MCF 10A (cell line): ENCODE results near the gene ABCC8. TPM values are rescaled to one million over a fixed set of nuclear protein-coding genes. Genes with fewer than 3 reads are reported as not detected.

Experiments
- BruUV-seq: library from RNA; stranded (reverse); fragments of 400-500 nt; replicated peaks from 2 replicates; lab custom pipeline; 2021; lab: Mats Ljungman, UMichigan
- CTCF ChIA-PET: fragments of 300-600 bp; sonication (Branson Sonifier 250); formaldehyde crosslinking; extraction: SDS; loops from one replicate; lab custom pipeline; 2021; ENCODE audit warnings: antibody characterized with exemption, inconsistent platforms; lab: Yijun Ruan, JAX
- POLR2A ChIA-PET: fragments of 300-600, 350-650 bp; sonication (Branson Sonifier 250); formaldehyde crosslinking; extraction: SDS; loops from one replicate; lab custom pipeline; 2020; ENCODE audit warnings: antibody characterized with exemption, inconsistent platforms; lab: Yijun Ruan, JAX
- DNase-seq: peaks from one replicate; pipeline ENCODE4 v3.0.0-alpha.2; 2018; ENCODE audit not compliant: unreplicated experiment
- H3K27ac Mint-ChIP-seq: one replicate; pipeline ENCODE4 v1.8.0; 2022; ENCODE audit warnings: mild to moderate bottlenecking, low read depth, mixed read lengths; ENCODE audit not compliant: unreplicated experiment
- H3K27me3 Mint-ChIP-seq: one replicate; pipeline ENCODE4 v1.8.0; 2022; ENCODE audit warnings: mixed read lengths; ENCODE audit not compliant: insufficient read depth, unreplicated experiment
- H3K36me3 Mint-ChIP-seq: one replicate; pipeline ENCODE4 v1.8.0; 2022; ENCODE audit warnings: mild to moderate bottlenecking, moderate library complexity, mixed read lengths; ENCODE audit not compliant: insufficient read depth, unreplicated experiment
- H3K4me1 Mint-ChIP-seq: one replicate; pipeline ENCODE4 v1.8.0; 2022; ENCODE audit warnings: mixed read lengths; ENCODE audit not compliant: insufficient read depth, unreplicated experiment
- H3K4me3 Mint-ChIP-seq: one replicate; pipeline ENCODE4 v1.8.0; 2022; ENCODE audit warnings: mild to moderate bottlenecking, moderate library complexity, mixed read lengths; ENCODE audit not compliant: unreplicated experiment
- H3K9me3 Mint-ChIP-seq: one replicate; pipeline ENCODE4 v1.8.0; 2022; ENCODE audit warnings: mixed read lengths; ENCODE audit not compliant: unreplicated experiment
- CTCF ChIP-seq: fragments of 200-600 bp; IDR thresholded peaks from one replicate; pipeline ENCODE4 v1.8.0; 2022; ENCODE audit warnings: antibody characterized with exemption, mild to moderate bottlenecking; ENCODE audit not compliant: unreplicated experiment
- intact Hi-C: fragments of 100-400 bp; cut with micrococcal nuclease; formaldehyde crosslinking; loops from 2 replicates; pipeline ENCODE4 v1.14.1; 2022
- total RNA-seq: library from RNA; stranded (reverse); gene quantifications from 2 replicates; pipeline ENCODE4 v1.2.3, GENCODE V29; 2022

The ABCC8 gene
- total RNA-seq, 1 experiment from 2014 or later, result not detected

GRCh38 chr11:17481905-17482304 lies 5.3 kb upstream of the ABCC8 start:
- no peak for DNase-seq
- Mint-ChIP-seq H3K9me3 (no peaks in the 10 kb centered on the region), H3K27me3 (peaks cover 14% of the 10 kb centered on the region), H3K27ac (no peak overlapping the region), H3K4me3 (no peak overlapping the region), H3K36me3 (no peaks in the 10 kb centered on the region), H3K4me1 (no peaks in the 10 kb centered on the region)
- no peak for TF ChIP-seq CTCF
- ChIA-PET CTCF (no interaction called here), POLR2A (interaction anchor here (0.5 to 1.7 kb wide), 2 partner anchors 128 to 404 kb away, joined by 5 read pairs; partner anchors contain the start of gene RPS13)
- BruUV-seq, result no TSS peak
- intact Hi-C loops, result no loop called here

GRCh38 chr11:17479284-17480214 lies 2.9 kb upstream of the ABCC8 start:
- Mint-ChIP-seq H3K9me3 (no peaks in the 10 kb centered on the region), H3K4me1 (no peaks in the 10 kb centered on the region), H3K36me3 (no peaks in the 10 kb centered on the region), H3K27me3 (peaks cover 36% of the 10 kb centered on the region), H3K27ac (no peak overlapping the region), H3K4me3 (peak overlapping the region; percentile 35)
- TF ChIP-seq CTCF, result no peak
- BruUV-seq, result no TSS peak
- peak; percentile 49 for DNase-seq
- POLR2A ChIA-PET, result no interaction called here
- intact Hi-C loops, result loop anchor here (1.0 kb wide), 1 partner anchor 90 kb away; no protein-coding TSS in a partner anchor
- CTCF ChIA-PET, result interaction anchor here (0.8 kb wide), 1 partner anchor 38 kb away, joined by 4 read pairs; no protein-coding TSS in a partner anchor

- no peak for TF ChIP-seq CTCF
- Mint-ChIP-seq H3K27ac (no peak overlapping the region), H3K4me1 (no peaks in the 10 kb centered on the region), H3K4me3 (no peak overlapping the region), H3K9me3 (no peaks in the 10 kb centered on the region), H3K36me3 (no peaks in the 10 kb centered on the region), H3K27me3 (peaks cover 51% of the 10 kb centered on the region)
- ChIA-PET CTCF (interaction anchor here (0.5 kb wide), 1 partner anchor 117 kb away, joined by 5 read pairs; no protein-coding TSS in a partner anchor), POLR2A (interaction anchor here (0.7 kb wide), 1 partner anchor 14 kb away, joined by 3 read pairs; no protein-coding TSS in a partner anchor)
- intact Hi-C loops, result no loop called here
- no TSS peak for BruUV-seq
- DNase-seq, result no peak
These were observed 1.4 kb upstream of the ABCC8 start for GRCh38 chr11:17478070-17478469.

GRCh38 chr11:17477361-17477760 lies 716 bp upstream of the ABCC8 start:
- CTCF ChIA-PET, result interaction anchor here (0.6 kb wide), 1 partner anchor 31 kb away, joined by 3 read pairs; no protein-coding TSS in a partner anchor
- intact Hi-C loops, result no loop called here

More at GRCh38 chr11:17477361-17477760, 716 bp upstream of the ABCC8 start:
- BruUV-seq, result no TSS peak
- no peak for DNase-seq
- H3K4me3 Mint-ChIP-seq, result no peak overlapping the region
- no peaks in the 10 kb centered on the region for H3K36me3 Mint-ChIP-seq
- POLR2A ChIA-PET, result no interaction called here
- TF ChIP-seq CTCF, result no peak
- H3K9me3 Mint-ChIP-seq, result no peaks in the 10 kb centered on the region
- H3K27ac Mint-ChIP-seq, result no peak overlapping the region
- no peaks in the 10 kb centered on the region for H3K4me1 Mint-ChIP-seq
- H3K27me3 Mint-ChIP-seq, result peaks cover 58% of the 10 kb centered on the region
